HG03045 (cell line): ENCODE measurements around the gene SMIM14.
"Not testable (repeated sequence)": the region's sequence is repeated elsewhere in the genome, so short reads cannot be mapped to it uniquely, and the experiment has no call there.

Experiments used
- ATAC-seq: cut with Tn5 transposase; IDR thresholded peaks from one replicate; pipeline ENCODE4 v1.9.1; 2021; ENCODE audit warnings: mild to moderate bottlenecking, moderate library complexity; ENCODE audit not compliant: unreplicated experiment

SMIM14 gene

DNA sequence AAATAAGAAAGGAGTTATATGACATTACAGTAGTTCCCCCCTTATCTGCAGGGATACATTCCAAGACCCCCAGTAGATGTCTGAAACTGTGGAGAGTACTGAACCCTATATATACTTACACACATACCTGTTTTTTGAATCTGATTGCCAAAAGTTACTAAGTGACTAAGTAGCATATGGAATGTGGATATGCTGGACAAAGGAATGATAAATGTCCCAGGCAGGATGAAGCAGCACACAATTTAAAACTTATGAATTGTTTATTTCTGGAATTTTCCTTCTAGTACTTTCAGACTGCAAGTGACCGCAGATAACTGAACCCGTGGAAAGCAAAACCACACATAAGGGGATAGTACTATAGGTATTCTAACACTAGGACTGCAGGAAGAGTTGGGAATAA, 134.1 kb downstream of the SMIM14 start:
- ATAC-seq, result no peak

DNA sequence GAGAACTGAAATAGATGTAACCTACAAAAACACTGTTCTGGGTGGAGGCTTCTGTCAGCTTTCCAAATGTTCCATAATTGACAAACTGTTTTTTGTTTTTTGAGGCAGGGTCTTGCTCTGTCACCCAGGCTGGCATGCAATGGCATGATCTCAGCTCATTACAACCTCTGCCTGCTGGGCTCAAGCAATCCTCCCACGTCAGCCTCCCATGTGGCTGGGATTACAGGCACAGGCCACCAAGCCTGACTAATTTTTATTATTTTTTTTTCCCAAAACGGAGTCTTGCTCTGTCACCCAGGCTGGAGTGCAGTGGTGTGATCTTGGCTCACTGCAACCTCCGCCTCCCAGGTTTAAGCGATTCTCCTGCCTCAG, 136.0 kb downstream of the SMIM14 start:
- ATAC-seq, result not testable (repeated sequence)

DNA sequence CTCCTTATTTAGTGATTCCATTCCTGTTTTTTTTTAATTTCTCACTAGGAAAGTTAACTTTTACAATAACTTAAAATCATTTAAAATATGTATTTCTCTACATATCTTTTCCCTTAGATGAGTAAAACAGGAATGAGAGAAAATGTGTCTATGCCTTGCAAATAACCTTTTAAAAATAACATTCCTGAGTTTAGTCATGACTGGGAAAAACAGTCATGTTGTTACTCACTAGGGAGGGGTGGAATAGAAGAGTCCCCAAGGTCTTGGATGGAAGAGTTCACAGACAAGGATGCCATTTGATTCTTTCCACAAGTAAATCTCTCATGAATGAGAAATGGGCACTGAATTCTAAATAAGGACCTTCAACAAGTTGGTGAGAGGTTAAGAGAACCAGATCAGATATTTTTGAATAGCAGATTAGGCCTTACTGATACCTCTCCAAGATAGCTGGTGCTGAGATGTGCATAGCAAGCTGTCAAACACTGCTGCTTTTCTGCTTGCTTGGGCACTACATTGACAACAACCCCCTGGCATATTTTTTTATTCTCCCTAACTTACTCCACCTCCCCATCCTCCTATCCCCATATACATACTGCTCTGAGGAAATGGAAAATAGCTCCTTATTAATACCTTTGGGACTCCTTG, 136.5 kb downstream of the SMIM14 start:
- no peak for ATAC-seq

DNA sequence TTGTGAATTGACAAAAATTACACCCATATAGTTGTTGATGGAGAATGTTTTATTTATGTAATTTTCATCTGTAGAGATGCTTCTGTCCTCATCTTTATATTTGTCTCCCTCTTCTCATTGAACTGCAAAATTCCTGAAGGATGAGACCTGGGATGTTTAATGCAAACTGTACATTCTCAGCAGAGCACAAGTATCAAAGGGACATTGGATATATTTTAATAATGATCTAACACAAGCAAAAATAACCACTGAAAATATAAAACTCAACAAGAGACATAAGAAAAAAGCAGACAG, 140.0 kb downstream of the SMIM14 start:
- no peak for ATAC-seq

DNA sequence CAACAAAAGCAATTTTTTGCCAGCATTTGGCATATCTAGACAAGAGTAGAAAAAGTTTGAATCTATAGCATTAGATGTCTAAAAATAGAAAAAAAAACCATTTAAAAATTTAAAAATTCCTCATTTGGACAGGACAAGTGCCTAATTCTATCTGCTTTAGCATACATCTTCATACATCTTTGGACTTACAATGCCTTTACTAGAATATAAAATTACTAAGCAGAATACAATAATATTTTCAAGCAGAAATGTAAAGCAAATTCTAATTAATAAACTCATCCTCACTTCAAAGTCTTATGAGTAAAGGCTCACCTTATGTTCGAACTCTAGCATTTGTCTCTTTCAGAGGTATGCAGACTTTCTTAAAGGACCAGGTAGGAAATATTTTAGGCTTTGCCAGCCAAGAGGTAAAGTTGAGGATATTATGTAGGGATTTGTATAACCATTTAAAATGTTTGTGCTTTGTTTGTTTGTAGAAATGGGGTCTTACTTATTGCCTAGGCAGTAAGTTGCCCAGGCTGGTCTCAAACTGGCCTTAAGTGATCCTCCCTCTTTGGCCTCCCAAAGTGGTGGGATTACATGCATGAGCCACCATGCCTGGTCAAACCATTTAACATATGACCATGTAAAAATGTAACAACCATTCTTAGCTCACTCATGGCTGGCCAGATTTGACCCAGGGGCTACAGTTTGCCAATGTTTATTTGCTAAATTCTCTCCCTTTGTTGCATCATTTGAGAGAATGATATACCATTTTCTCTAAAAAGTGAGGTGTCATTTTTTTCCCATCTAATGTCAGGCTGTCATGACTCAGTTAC, 140.5 kb downstream of the SMIM14 start:
- no peak for ATAC-seq
